Measurements from ENCODE around the gene ACOT11.
A peak's percentile ranks its signal among the peaks of the same experiment; 100 is the strongest.

ACOT11 gene

DNA sequence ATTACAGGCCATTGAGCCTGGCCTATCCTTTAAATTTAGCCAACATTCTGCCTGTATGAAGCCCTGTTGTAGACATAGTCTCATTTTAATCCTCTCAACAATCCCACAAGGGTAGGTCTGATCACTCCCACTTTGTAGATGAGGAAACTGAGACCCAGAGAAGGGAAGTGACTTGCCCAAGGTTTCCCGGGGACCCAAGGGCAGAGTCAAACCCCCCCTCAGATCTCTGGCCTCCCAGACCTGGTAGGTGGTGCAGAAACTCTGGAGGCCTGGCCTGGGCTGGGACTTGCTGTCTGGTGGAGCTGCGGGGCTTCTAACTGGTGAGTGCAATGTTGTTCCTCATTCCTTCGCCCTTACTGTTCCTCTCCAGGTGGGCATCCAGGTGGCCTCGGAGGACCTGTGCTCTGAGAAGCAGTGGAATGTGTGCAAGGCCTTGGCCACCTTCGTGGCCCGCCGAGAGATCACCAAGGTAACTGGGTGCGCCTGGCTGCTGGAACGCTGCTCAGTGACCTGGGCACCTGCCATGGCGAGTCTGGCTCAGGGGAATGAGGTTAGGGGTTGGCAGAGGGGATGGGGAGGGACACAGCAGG lies 45.6 kb downstream of the ACOT11 start (continued):
- TF ChIP-seq, protein P1, sequence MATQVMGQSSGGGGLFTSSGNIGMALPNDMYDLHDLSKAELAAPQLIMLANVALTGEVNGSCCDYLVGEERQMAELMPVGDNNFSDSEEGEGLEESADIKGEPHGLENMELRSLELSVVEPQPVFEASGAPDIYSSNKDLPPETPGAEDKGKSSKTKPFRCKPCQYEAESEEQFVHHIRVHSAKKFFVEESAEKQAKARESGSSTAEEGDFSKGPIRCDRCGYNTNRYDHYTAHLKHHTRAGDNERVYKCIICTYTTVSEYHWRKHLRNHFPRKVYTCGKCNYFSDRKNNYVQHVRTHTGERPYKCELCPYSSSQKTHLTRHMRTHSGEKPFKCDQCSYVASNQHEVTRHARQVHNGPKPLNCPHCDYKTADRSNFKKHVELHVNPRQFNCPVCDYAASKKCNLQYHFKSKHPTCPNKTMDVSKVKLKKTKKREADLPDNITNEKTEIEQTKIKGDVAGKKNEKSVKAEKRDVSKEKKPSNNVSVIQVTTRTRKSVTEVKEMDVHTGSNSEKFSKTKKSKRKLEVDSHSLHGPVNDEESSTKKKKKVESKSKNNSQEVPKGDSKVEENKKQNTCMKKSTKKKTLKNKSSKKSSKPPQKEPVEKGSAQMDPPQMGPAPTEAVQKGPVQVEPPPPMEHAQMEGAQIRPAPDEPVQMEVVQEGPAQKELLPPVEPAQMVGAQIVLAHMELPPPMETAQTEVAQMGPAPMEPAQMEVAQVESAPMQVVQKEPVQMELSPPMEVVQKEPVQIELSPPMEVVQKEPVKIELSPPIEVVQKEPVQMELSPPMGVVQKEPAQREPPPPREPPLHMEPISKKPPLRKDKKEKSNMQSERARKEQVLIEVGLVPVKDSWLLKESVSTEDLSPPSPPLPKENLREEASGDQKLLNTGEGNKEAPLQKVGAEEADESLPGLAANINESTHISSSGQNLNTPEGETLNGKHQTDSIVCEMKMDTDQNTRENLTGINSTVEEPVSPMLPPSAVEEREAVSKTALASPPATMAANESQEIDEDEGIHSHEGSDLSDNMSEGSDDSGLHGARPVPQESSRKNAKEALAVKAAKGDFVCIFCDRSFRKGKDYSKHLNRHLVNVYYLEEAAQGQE (tag by site-specific recombination; IDR thresholded peaks at IDR 0.05): no peak
- TF ChIP-seq ZFP41 (tag by site-specific recombination; IDR thresholded peaks at IDR 0.05; ENCODE audit: borderline replicate concordance): no peak
- no peak for TF ChIP-seq ZNF433 (tag by site-specific recombination; IDR thresholded peaks at IDR 0.05; ENCODE audit: low read depth)
- TF ChIP-seq, protein P2, sequence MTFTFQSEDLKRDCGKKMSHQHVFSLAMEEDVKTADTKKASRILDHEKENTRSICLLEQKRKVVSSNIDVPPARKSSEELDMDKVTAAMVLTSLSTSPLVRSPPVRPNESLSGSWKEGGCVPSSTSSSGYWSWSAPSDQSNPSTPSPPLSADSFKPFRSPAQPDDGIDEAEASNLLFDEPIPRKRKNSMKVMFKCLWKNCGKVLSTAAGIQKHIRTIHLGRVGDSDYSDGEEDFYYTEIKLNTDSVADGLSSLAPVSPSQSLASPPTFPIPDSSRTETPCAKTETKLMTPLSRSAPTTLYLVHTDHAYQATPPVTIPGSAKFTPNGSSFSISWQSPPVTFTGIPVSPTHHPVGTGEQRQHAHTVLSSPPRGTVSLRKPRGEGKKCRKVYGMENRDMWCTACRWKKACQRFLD (tag by site-specific recombination; IDR thresholded peaks at IDR 0.05): no peak
- TF ChIP-seq GFI1B (tag by site-specific recombination; IDR thresholded peaks at IDR 0.05): no peak
- no peak for TF ChIP-seq ZNF121 (tag by site-specific recombination; IDR thresholded peaks at IDR 0.05)
- TF ChIP-seq ZNF311 (tag by site-specific recombination; IDR thresholded peaks at IDR 0.05; ENCODE audit: borderline replicate concordance): no peak
- TF ChIP-seq ZNF768 (tag by site-specific recombination; IDR thresholded peaks at IDR 0.05): no peak
- TF ChIP-seq ZNF707 (tag by site-specific recombination; IDR thresholded peaks at IDR 0.05): no peak

DNA sequence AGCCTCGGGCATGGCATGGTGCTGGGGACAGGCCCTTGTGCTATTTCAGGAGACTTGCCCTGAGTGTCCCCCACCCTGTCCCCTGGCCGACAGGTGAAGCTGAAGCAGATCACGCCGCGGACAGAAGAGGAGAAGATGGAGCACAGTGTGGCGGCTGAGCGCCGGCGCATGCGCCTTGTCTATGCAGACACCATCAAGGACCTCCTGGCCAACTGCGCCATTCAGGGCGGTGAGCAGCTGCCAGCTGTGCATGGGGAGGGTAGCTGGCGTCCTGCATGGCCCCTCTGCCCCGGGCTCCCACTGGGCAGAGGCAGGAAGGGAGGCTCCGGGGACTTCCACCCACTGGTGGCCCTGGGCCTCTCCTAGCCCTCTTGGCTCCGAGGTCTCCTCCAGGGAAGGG lies 46.4 kb downstream of the ACOT11 start:
- ChIA-PET CTCF (interaction anchor here (0.6 kb wide), 1 partner anchor 344 kb away, joined by 3 read pairs; no protein-coding TSS in a partner anchor), POLR2A (no interaction called here)
- TF ChIP-seq, protein P3, sequence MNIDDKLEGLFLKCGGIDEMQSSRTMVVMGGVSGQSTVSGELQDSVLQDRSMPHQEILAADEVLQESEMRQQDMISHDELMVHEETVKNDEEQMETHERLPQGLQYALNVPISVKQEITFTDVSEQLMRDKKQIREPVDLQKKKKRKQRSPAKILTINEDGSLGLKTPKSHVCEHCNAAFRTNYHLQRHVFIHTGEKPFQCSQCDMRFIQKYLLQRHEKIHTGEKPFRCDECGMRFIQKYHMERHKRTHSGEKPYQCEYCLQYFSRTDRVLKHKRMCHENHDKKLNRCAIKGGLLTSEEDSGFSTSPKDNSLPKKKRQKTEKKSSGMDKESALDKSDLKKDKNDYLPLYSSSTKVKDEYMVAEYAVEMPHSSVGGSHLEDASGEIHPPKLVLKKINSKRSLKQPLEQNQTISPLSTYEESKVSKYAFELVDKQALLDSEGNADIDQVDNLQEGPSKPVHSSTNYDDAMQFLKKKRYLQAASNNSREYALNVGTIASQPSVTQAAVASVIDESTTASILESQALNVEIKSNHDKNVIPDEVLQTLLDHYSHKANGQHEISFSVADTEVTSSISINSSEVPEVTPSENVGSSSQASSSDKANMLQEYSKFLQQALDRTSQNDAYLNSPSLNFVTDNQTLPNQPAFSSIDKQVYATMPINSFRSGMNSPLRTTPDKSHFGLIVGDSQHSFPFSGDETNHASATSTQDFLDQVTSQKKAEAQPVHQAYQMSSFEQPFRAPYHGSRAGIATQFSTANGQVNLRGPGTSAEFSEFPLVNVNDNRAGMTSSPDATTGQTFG (tag by site-specific recombination; IDR thresholded peaks at IDR 0.05; ENCODE audit: borderline replicate concordance): no peak
- no peak for TF ChIP-seq SP3 (tag by site-specific recombination; IDR thresholded peaks at IDR 0.05)
- Histone ChIP-seq H3K27ac (ENCODE audit: extremely low read depth, low read depth, low read length) (no peak overlapping the region), H3K4me3 (ENCODE audit: low read depth, low read length) (no peak overlapping the region), H3K36me3 (ENCODE audit: control insufficient read depth in 2 of 2, insufficient read depth in 1 of 2, low read length in 2 of 2) (no peaks in the 10 kb centered on the region), H3K9me3 (ENCODE audit: control insufficient read depth, insufficient read depth, low read depth, low read length) (no peaks in the 10 kb centered on the region), H3K4me1 (ENCODE audit: control insufficient read depth, insufficient read depth, low read length) (no peaks in the 10 kb centered on the region)

DNA sequence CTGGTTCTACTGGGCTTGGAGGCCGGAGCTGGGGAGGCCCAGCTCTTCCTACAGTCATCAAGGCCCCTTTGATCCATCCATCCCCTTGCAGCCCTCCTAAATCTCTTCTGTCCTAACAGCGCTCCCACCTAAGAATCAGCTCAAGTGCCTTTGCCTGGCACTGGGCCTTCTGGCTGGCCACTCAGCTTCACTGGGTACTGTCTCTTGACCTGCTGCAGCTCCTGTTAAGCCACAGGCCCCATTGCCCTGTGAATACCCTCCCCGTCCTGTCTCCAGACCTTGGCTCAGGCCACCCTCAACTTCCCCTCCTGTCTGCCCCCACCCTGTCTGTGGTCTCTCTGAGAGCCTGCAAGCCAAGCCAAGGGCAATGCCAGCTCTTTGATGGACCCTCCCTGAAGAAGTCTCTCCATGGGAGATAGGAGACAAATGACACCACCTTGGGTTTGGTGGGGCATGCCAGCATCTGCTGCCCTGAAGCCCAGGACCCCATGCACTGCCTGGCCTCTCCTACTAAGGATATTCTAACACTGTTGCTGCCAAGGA lies 48.0 kb downstream of the ACOT11 start:
- Histone ChIP-seq H3K4me1 (ENCODE audit: control insufficient read depth, insufficient read depth, low read length) (no peaks in the 10 kb centered on the region), H3K27ac (ENCODE audit: extremely low read depth, low read depth, low read length) (no peak overlapping the region)
- CTCF ChIA-PET: no interaction called here

DNA sequence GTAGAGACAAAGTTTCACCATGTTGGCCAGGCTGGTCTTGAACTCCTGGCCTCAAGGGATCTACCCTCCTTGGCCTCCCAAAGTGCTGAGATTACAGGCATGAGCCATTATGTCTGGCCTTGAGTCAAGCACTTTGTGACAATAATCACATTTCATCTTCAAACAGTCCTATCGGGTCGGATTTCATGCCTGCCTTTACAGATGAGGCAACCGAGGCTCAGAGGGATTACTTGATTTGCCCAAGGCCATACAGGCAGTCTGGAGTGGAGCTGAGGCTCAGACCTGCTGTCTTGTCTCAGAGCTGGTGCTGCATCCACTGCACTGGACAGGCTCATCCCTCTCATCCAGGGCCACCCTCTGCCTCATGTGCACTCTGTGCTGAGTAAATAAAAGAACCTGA lies 48.7 kb downstream of the ACOT11 start:
- Histone ChIP-seq H3K4me3 (ENCODE audit: low read depth, low read length) (no peak overlapping the region), H3K27ac (ENCODE audit: extremely low read depth, low read depth, low read length) (no peak overlapping the region), H3K9me3 (ENCODE audit: control insufficient read depth, insufficient read depth, low read depth, low read length) (no peaks in the 10 kb centered on the region), H3K36me3 (ENCODE audit: control insufficient read depth in 2 of 2, insufficient read depth in 1 of 2, low read length in 2 of 2) (no peaks in the 10 kb centered on the region), H3K4me1 (ENCODE audit: control insufficient read depth, insufficient read depth, low read length) (no peaks in the 10 kb centered on the region)
- CTCF ChIA-PET: no interaction called here
- POLR2A ChIA-PET: no interaction called here
- TF ChIP-seq ZEB2 (tag by site-specific recombination; IDR thresholded peaks at IDR 0.05) (peak; percentile 45; the same call in 1 of the 2 replicates), ZNF707 (tag by site-specific recombination; IDR thresholded peaks at IDR 0.05) (no peak), ZNF404 (tag by site-specific recombination; IDR thresholded peaks at IDR 0.05) (no peak), ZNF654 (tag by site-specific recombination; IDR thresholded peaks at IDR 0.05; ENCODE audit: low read depth) (no peak), REPIN1 (tag by site-specific recombination; IDR thresholded peaks at IDR 0.05; ENCODE audit: low read depth) (no peak), KLF10 (tag by site-specific recombination; IDR thresholded peaks at IDR 0.05) (no peak), ZNF521 (tag by site-specific recombination; IDR thresholded peaks at IDR 0.05) (no peak), ZNF175 (tag by site-specific recombination; IDR thresholded peaks at IDR 0.05) (no peak), SALL2 (tag by site-specific recombination; IDR thresholded peaks at IDR 0.05; ENCODE audit: borderline replicate concordance) (no peak)
- TF ChIP-seq, protein P2 (tag by site-specific recombination; IDR thresholded peaks at IDR 0.05): no peak
- TF ChIP-seq, protein P4, sequence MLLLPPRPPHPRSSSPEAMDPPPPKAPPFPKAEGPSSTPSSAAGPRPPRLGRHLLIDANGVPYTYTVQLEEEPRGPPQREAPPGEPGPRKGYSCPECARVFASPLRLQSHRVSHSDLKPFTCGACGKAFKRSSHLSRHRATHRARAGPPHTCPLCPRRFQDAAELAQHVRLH (tag by site-specific recombination; IDR thresholded peaks at IDR 0.05): peak; percentile 75; the same call in 1 of the 2 replicates

More for the DNA sequence above, 48.0 kb downstream of the ACOT11 start:
- TF ChIP-seq GLIS1 (tag by site-specific recombination; IDR thresholded peaks at IDR 0.05): peak; percentile 44
- TF ChIP-seq KLF16 (tag by site-specific recombination; IDR thresholded peaks at IDR 0.05): no peak
- Histone ChIP-seq H3K36me3 (ENCODE audit: control insufficient read depth in 2 of 2, insufficient read depth in 1 of 2, low read length in 2 of 2) (no peaks in the 10 kb centered on the region), H3K4me3 (ENCODE audit: low read depth, low read length) (no peak overlapping the region), H3K9me3 (ENCODE audit: control insufficient read depth, insufficient read depth, low read depth, low read length) (no peaks in the 10 kb centered on the region)
- POLR2A ChIA-PET: no interaction called here
